ENCODE results near the gene NMRAL1. TPM values are rescaled to one million over a fixed set of nuclear protein-coding genes. Genes with fewer than 3 reads are reported as not detected.

Gene NMRAL1
- total RNA-seq, 2 experiments from 2014 or later = 50.5 to 55.0 TPM

- no peak for DNase-seq
- Mint-ChIP-seq H3K27me3 (no peaks in the 10 kb centered on the region), H3K4me1 (ENCODE audit: low read depth) (peaks cover 86% of the 10 kb centered on the region), H3K4me3 (no peak overlapping the region), H3K36me3 (peaks cover 10% of the 10 kb centered on the region), H3K9me3 (no peaks in the 10 kb centered on the region), H3K27ac (no peak overlapping the region)
- ChIA-PET CTCF (interaction anchor here (1.2 to 1.7 kb wide), 2 partner anchors 23 to 49 kb away, joined by 4 to 5 read pairs; partner anchors contain the start of gene HMOX2), POLR2A (no interaction called here)
- intact Hi-C loops (cut with micrococcal nuclease) = no loop called here
Observed at GRCh38 chr16:4499196-4499555, 24.8 kb upstream of the NMRAL1 start.

GRCh38 chr16:4498546-4499195 is 24.2 kb upstream of the NMRAL1 start:
- H3K9me3 Mint-ChIP-seq = no peaks in the 10 kb centered on the region
- H3K36me3 Mint-ChIP-seq = peaks cover 10% of the 10 kb centered on the region
- peaks cover 85% of the 10 kb centered on the region for H3K4me1 Mint-ChIP-seq (ENCODE audit: low read depth)
- no peak overlapping the region for H3K4me3 Mint-ChIP-seq
- ChIA-PET CTCF (interaction anchor here (1.7 kb wide), 1 partner anchor 23 kb away, joined by 5 read pairs; the partner anchor contains the start of gene HMOX2), POLR2A (interaction anchor here (0.7 kb wide), 1 partner anchor 38 kb away, joined by 5 read pairs; no protein-coding TSS in a partner anchor)
- no peak for DNase-seq
- intact Hi-C loops (cut with micrococcal nuclease) = no loop called here
- no peaks in the 10 kb centered on the region for H3K27me3 Mint-ChIP-seq
- H3K27ac Mint-ChIP-seq = no peak overlapping the region

- intact Hi-C loops (cut with micrococcal nuclease) = no loop called here
- peaks cover 76% of the 10 kb centered on the region for H3K4me1 Mint-ChIP-seq (ENCODE audit: low read depth)
Observed at GRCh38 chr16:4496305-4496704, 21.9 kb upstream of the NMRAL1 start.

GRCh38 chr16:4495766-4496165 is 21.3 kb upstream of the NMRAL1 start:
- Mint-ChIP-seq H3K36me3 (peaks cover 13% of the 10 kb centered on the region), H3K4me1 (ENCODE audit: low read depth) (peaks cover 75% of the 10 kb centered on the region), H3K4me3 (no peak overlapping the region), H3K27me3 (no peaks in the 10 kb centered on the region), H3K27ac (peak overlapping the region; percentile 70), H3K9me3 (no peaks in the 10 kb centered on the region)
- intact Hi-C loops (cut with micrococcal nuclease) = no loop called here
- ChIA-PET POLR2A (interaction anchor here (1.3 kb wide), 1 partner anchor 19 kb away, joined by 3 read pairs; no protein-coding TSS in a partner anchor), CTCF (interaction anchor here (0.6 to 2.4 kb wide), 2 partner anchors 10 to 206 kb away, joined by 3 to 9 read pairs; no protein-coding TSS in a partner anchor)
- no peak for DNase-seq

More at GRCh38 chr16:4496305-4496704, 21.9 kb upstream of the NMRAL1 start:
- peaks cover 12% of the 10 kb centered on the region for H3K36me3 Mint-ChIP-seq
- ChIA-PET POLR2A (interaction anchor here (1.3 kb wide), 1 partner anchor 19 kb away, joined by 3 read pairs; no protein-coding TSS in a partner anchor), CTCF (interaction anchor here (2.4 kb wide), 1 partner anchor 10 kb away, joined by 9 read pairs; no protein-coding TSS in a partner anchor)
- H3K27me3 Mint-ChIP-seq = no peaks in the 10 kb centered on the region
- H3K4me3 Mint-ChIP-seq = no peak overlapping the region
- H3K27ac Mint-ChIP-seq = peak overlapping the region; percentile 70
- peak; percentile 22 for DNase-seq
- H3K9me3 Mint-ChIP-seq = no peaks in the 10 kb centered on the region

GRCh38 chr16:4494746-4495490 is 20.5 kb upstream of the NMRAL1 start:
- intact Hi-C loops (cut with micrococcal nuclease) = no loop called here
- no peak for DNase-seq
- ChIA-PET CTCF (interaction anchor here (0.6 to 1.6 kb wide), 2 partner anchors 19 to 205 kb away, joined by 3 to 4 read pairs; partner anchors contain the start of gene HMOX2), POLR2A (interaction anchor here (0.7 to 1.2 kb wide), 3 partner anchors 10 to 906 kb away, joined by 3 to 4 read pairs (median 4); no protein-coding TSS in a partner anchor)
- H3K4me3 Mint-ChIP-seq = no peak overlapping the region
- peaks cover 16% of the 10 kb centered on the region for H3K36me3 Mint-ChIP-seq
- H3K4me1 Mint-ChIP-seq (ENCODE audit: low read depth) = peaks cover 75% of the 10 kb centered on the region
- H3K27me3 Mint-ChIP-seq = no peaks in the 10 kb centered on the region
- no peak overlapping the region for H3K27ac Mint-ChIP-seq
- H3K9me3 Mint-ChIP-seq = no peaks in the 10 kb centered on the region

GRCh38 chr16:4491898-4492297 is 17.5 kb upstream of the NMRAL1 start:
- CTCF ChIA-PET = no interaction called here
- peak overlapping the region; percentile 38 for H3K27ac Mint-ChIP-seq

GRCh38 chr16:4489030-4489429 is 14.6 kb upstream of the NMRAL1 start:
- Mint-ChIP-seq H3K4me3 (no peak overlapping the region), H3K9me3 (no peaks in the 10 kb centered on the region), H3K27me3 (no peaks in the 10 kb centered on the region), H3K36me3 (peaks cover 27% of the 10 kb centered on the region), H3K4me1 (ENCODE audit: low read depth) (peaks cover 63% of the 10 kb centered on the region), H3K27ac (peak overlapping the region; percentile 94)
- ChIA-PET POLR2A (no interaction called here), CTCF (interaction anchor here (2.1 to 2.6 kb wide), 2 partner anchors 11 to 17 kb away, joined by 10 to 21 read pairs; no protein-coding TSS in a partner anchor)
- intact Hi-C loops (cut with micrococcal nuclease) = no loop called here
- DNase-seq = no peak

More at GRCh38 chr16:4491898-4492297, 17.5 kb upstream of the NMRAL1 start:
- intact Hi-C loops (cut with micrococcal nuclease) = no loop called here
- H3K4me3 Mint-ChIP-seq = no peak overlapping the region
- H3K4me1 Mint-ChIP-seq (ENCODE audit: low read depth) = peaks cover 77% of the 10 kb centered on the region
- H3K9me3 Mint-ChIP-seq = no peaks in the 10 kb centered on the region
- no peaks in the 10 kb centered on the region for H3K27me3 Mint-ChIP-seq
- POLR2A ChIA-PET = no interaction called here
- DNase-seq = no peak
- H3K36me3 Mint-ChIP-seq = peaks cover 23% of the 10 kb centered on the region

- Mint-ChIP-seq H3K36me3 (peaks cover 27% of the 10 kb centered on the region), H3K27me3 (no peaks in the 10 kb centered on the region), H3K4me3 (peak overlapping the region; percentile 13), H3K4me1 (ENCODE audit: low read depth) (peaks cover 59% of the 10 kb centered on the region), H3K9me3 (no peaks in the 10 kb centered on the region), H3K27ac (peak overlapping the region; percentile 94)
- ChIA-PET POLR2A (interaction anchor here (0.9 kb wide), 1 partner anchor 102 kb away, joined by 8 read pairs; no protein-coding TSS in a partner anchor), CTCF (interaction anchor here (2.1 to 2.6 kb wide), 2 partner anchors 11 to 18 kb away, joined by 10 to 21 read pairs; no protein-coding TSS in a partner anchor)
- DNase-seq = no peak
- intact Hi-C loops (cut with micrococcal nuclease) = no loop called here
Observed at GRCh38 chr16:4488499-4488967, 14.1 kb upstream of the NMRAL1 start.

- peaks cover 54% of the 10 kb centered on the region for H3K4me1 Mint-ChIP-seq (ENCODE audit: low read depth)
- peak overlapping the region; percentile 94 for H3K27ac Mint-ChIP-seq
- CTCF ChIA-PET = interaction anchor here (0.7 to 2.6 kb wide), 4 partner anchors 17 to 156 kb away, joined by 3 to 21 read pairs (median 3); no protein-coding TSS in a partner anchor
- no peaks in the 10 kb centered on the region for H3K9me3 Mint-ChIP-seq
- DNase-seq = no peak
- no peaks in the 10 kb centered on the region for H3K27me3 Mint-ChIP-seq
- intact Hi-C loops (cut with micrococcal nuclease) = no loop called here
- POLR2A ChIA-PET = interaction anchor here (0.6 to 0.9 kb wide), 3 partner anchors 25 to 147 kb away, joined by 3 to 8 read pairs (median 3); no protein-coding TSS in a partner anchor
- peaks cover 24% of the 10 kb centered on the region for H3K36me3 Mint-ChIP-seq
- H3K4me3 Mint-ChIP-seq = no peak overlapping the region
Observed at GRCh38 chr16:4487955-4488498, 13.6 kb upstream of the NMRAL1 start.

- DNase-seq = no peak
- peak overlapping the region; percentile 84 for H3K27ac Mint-ChIP-seq
- no peaks in the 10 kb centered on the region for H3K27me3 Mint-ChIP-seq
- H3K4me1 Mint-ChIP-seq (ENCODE audit: low read depth) = peaks cover 64% of the 10 kb centered on the region
- CTCF ChIA-PET = interaction anchor here (0.9 kb wide), 1 partner anchor 8 kb away, joined by 3 read pairs; no protein-coding TSS in a partner anchor
- intact Hi-C loops (cut with micrococcal nuclease) = no loop called here
- POLR2A ChIA-PET = interaction anchor here (0.6 kb wide), 1 partner anchor 273 kb away, joined by 3 read pairs; no protein-coding TSS in a partner anchor
- H3K36me3 Mint-ChIP-seq = peaks cover 24% of the 10 kb centered on the region
- H3K4me3 Mint-ChIP-seq = no peak overlapping the region
- no peaks in the 10 kb centered on the region for H3K9me3 Mint-ChIP-seq
Observed at GRCh38 chr16:4486126-4486893, 11.9 kb upstream of the NMRAL1 start.

GRCh38 chr16:4481963-4482362 is 7.5 kb upstream of the NMRAL1 start:
- ChIA-PET POLR2A (no interaction called here), CTCF (interaction anchor here (0.9 kb wide), 1 partner anchor 142 kb away, joined by 4 read pairs; the partner anchor contains the start of gene MGRN1)
- H3K4me3 Mint-ChIP-seq = no peak overlapping the region
- H3K9me3 Mint-ChIP-seq = no peaks in the 10 kb centered on the region
- peaks cover 9% of the 10 kb centered on the region for H3K36me3 Mint-ChIP-seq
- no peaks in the 10 kb centered on the region for H3K27me3 Mint-ChIP-seq
- peak overlapping the region; percentile 70 for H3K27ac Mint-ChIP-seq
- intact Hi-C loops (cut with micrococcal nuclease) = no loop called here
- DNase-seq = no peak
- H3K4me1 Mint-ChIP-seq (ENCODE audit: low read depth) = peaks cover 40% of the 10 kb centered on the region
